SH-SY5Y (cell line): ENCODE data around the gene KDM5B.

Experiments
- GATA2 ChIP-seq: IDR thresholded peaks from 2 replicates; pipeline ENCODE4 v1.6.1; 2011; ENCODE audit warnings: mild to moderate bottlenecking, low read depth, low read length
- GATA3 ChIP-seq: IDR thresholded peaks from 2 replicates; pipeline ENCODE4 v1.6.1; 2011; ENCODE audit warnings: low read depth, mild to moderate bottlenecking, low read length, moderate library complexity

The KDM5B gene

GRCh38 chr1:202679406-202680177 lies 128.6 kb downstream of the KDM5B start:
- TF ChIP-seq GATA3, result no peak
- TF ChIP-seq GATA2, result no peak

DNA sequence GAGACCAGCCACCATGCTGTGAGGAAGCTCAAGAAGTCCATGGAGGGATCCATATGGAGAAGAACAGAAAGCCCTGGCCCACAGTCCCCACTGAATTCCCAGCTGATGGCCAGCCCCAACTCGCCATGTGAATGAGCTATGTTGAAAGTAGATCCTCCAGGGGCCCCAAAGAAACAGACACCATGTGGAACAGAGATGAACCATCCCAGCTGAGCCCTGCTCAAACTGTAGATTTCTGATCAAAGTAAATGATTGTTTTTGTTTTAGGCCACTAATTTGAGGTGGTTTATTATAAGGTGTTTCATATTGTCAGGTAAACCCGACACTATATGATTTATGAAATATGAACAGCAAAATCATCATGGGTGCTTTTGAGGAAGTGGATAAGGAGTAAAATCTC lies 130.8 kb downstream of the KDM5B start:
- TF ChIP-seq GATA3 (no peak), GATA2 (no peak)
